Natural killer cell (primary cell): ENCODE results near the gene APBA2. TPM values are rescaled to one million over a fixed set of nuclear protein-coding genes. Genes with fewer than 3 reads are reported as not detected.

Experiments
- ATAC-seq, 3 donors: fragments of 150-1000 bp in 2 of 3; fragments of 200-7000 bp in 1 of 3; cut with Tn5 transposase; 1 replicate in 1 of 3; 2 replicates in 2 of 3; pipeline ENCODE4 v1.10.0; 2021; ENCODE audit warnings: mild to moderate bottlenecking in 2 of 3, moderate library complexity in 2 of 3
- DNase-seq, 2 donors: peaks; one replicate each; pipeline versions ENCODE4 v3.0.0 to v3.0.0-alpha.2; 2013 to 2021; ENCODE audit warnings: mixed read lengths in 1 of 2
- H3K27ac ChIP-seq: one replicate; pipeline ENCODE4 v1.5.1; 2013; ENCODE audit warnings: mild to moderate bottlenecking, low read length
- H3K27me3 ChIP-seq: one replicate; pipeline ENCODE4 v1.6.1; 2013; ENCODE audit warnings: low read length; ENCODE audit not compliant: control insufficient read depth, insufficient read depth
- H3K36me3 ChIP-seq: one replicate; pipeline ENCODE4 v1.6.1; 2013; ENCODE audit warnings: low read length; ENCODE audit not compliant: control insufficient read depth, insufficient read depth
- H3K4me1 ChIP-seq: one replicate; pipeline ENCODE4 v1.6.1; 2013; ENCODE audit warnings: low read length; ENCODE audit not compliant: control insufficient read depth, insufficient read depth
- H3K4me3 ChIP-seq: one replicate; pipeline ENCODE4 v1.5.1; 2013; ENCODE audit warnings: low read length
- H3K9me3 ChIP-seq: one replicate; pipeline ENCODE4 v1.6.1; 2013; ENCODE audit warnings: low read length; ENCODE audit not compliant: control insufficient read depth, insufficient read depth
- H3K27ac Mint-ChIP-seq, 2 donors: one replicate each; pipeline ENCODE4 v1.8.0; 2022; ENCODE audit warnings: mild to moderate bottlenecking in 2 of 2, mixed read lengths in 2 of 2, moderate library complexity in 1 of 2
- H3K27me3 Mint-ChIP-seq, 2 donors: one replicate each; pipeline ENCODE4 v1.8.0; 2022; ENCODE audit warnings: low read depth in 2 of 2, mixed read lengths in 2 of 2
- H3K36me3 Mint-ChIP-seq: one replicate; pipeline ENCODE4 v1.8.0; 2022; ENCODE audit warnings: mixed read lengths
- H3K4me1 Mint-ChIP-seq, 2 donors: one replicate each; pipeline ENCODE4 v1.8.0; 2022; ENCODE audit warnings: mixed read lengths in 2 of 2
- H3K4me3 Mint-ChIP-seq: one replicate; pipeline ENCODE4 v1.8.0; 2022; ENCODE audit warnings: mild to moderate bottlenecking, moderate library complexity, mixed read lengths
- H3K9me3 Mint-ChIP-seq, 2 donors: one replicate each; pipeline ENCODE4 v1.8.0; 2022; ENCODE audit warnings: mixed read lengths in 2 of 2
- WGBS: methylation state at CpG from one replicate; pipeline ENCODE4 v1.1.7; 2013; ENCODE audit warnings: missing lambda C conversion rate; ENCODE audit not compliant: insufficient coverage; 5-methylcytosine and 5-hydroxymethylcytosine counted together
- intact Hi-C: fragments of 100-400 bp; cut with micrococcal nuclease; formaldehyde crosslinking; loops from one replicate; pipeline ENCODE4 v1.14.2; 2022
- total RNA-seq, 4 donors: library from RNA; stranded (reverse); fragments of 120-200 nt in 1 of 4; gene quantifications; one replicate each; pipeline versions ENCODE4 v1.2.3 to v1.2.4, GENCODE V29; 2013 to 2022
- TF ChIP-seq, protein P1 (sequence below): fragments of 200-600 bp; IDR thresholded peaks from one replicate; pipeline ENCODE4 v1.8.0; 2022; ENCODE audit warnings: antibody characterized with exemption

APBA2 gene
- total RNA-seq, 3 donors from 2014 or later (not counting 1 experiment from before 2014, with no cell fraction given): 96.4 to 119 (median 97.9) TPM

DNA sequence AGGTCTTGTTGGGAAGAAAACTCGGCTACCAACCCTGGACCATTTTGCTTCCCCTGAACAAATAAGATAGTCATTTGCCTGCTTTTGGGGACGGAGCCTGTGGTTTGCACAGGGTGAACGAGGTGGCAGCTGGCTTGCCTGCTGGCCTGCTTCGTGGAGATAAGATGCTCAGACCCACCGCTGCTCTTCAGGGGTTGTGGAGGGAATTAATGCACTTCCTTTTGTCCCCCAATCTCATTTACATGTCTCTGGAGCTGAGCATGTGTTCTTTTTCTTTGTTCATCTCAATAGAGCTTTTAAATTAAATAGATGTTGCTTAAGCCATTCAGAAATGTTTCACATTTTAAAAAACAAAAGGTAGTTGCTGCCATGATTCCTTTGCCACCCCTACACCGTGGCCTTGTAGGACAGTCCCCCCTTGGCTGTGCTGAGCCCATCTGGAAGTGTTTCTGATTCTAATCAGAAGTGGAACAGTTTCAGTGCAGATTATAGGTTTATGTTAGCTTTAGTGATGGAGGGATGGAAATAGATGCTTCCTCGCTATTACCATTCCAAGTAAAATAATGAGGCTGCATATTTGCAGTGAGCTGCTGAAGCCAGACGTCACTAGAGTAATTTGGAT lies 25.6 kb downstream of the APBA2 start:
- Histone ChIP-seq H3K27me3 (no peaks in the 10 kb centered on the region), H3K4me1 (peaks cover 19% of the 10 kb centered on the region), H3K27ac (no peak overlapping the region), H3K36me3 (no peaks in the 10 kb centered on the region), H3K4me3 (no peak overlapping the region), H3K9me3 (no peaks in the 10 kb centered on the region)
- peak overlapping the region; percentile 26 to 73 for H3K27ac Mint-ChIP-seq
- H3K36me3 Mint-ChIP-seq: no peaks in the 10 kb centered on the region
- no peaks in the 10 kb centered on the region for H3K27me3 Mint-ChIP-seq
- TF ChIP-seq, protein P1, sequence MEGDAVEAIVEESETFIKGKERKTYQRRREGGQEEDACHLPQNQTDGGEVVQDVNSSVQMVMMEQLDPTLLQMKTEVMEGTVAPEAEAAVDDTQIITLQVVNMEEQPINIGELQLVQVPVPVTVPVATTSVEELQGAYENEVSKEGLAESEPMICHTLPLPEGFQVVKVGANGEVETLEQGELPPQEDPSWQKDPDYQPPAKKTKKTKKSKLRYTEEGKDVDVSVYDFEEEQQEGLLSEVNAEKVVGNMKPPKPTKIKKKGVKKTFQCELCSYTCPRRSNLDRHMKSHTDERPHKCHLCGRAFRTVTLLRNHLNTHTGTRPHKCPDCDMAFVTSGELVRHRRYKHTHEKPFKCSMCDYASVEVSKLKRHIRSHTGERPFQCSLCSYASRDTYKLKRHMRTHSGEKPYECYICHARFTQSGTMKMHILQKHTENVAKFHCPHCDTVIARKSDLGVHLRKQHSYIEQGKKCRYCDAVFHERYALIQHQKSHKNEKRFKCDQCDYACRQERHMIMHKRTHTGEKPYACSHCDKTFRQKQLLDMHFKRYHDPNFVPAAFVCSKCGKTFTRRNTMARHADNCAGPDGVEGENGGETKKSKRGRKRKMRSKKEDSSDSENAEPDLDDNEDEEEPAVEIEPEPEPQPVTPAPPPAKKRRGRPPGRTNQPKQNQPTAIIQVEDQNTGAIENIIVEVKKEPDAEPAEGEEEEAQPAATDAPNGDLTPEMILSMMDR: no peak
- peaks cover 30 to 43% of the 10 kb centered on the region in 2 donors for H3K4me1 Mint-ChIP-seq
- H3K9me3 Mint-ChIP-seq: no peaks in the 10 kb centered on the region
- 37% methylated on average over 8 of the region's 8 CpGs for WGBS
- ATAC-seq (peak in 1 of 3 donors; percentile 30), DNase-seq (no peak)
- intact Hi-C loops: no loop called here
- H3K4me3 Mint-ChIP-seq: no peak overlapping the region

DNA sequence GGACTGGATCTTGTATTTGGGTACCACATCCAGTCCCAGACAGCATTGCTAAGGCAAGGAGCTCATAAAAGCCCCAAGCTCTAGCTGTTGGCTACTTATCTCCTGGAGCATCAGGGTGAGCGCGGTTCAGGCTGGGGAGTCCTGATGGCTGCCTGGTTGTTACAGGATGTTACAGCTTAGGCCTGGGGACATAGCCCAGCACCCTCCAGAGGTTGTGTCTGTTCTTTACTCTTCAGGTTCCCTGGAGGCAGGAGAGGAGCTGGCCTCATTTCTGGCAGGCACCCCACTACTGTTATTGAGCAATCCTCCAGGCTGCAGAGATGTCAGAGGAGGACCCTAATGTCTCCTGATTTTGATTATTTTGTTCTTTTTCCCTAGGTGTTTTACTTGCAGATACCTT lies 26.6 kb downstream of the APBA2 start:
- H3K27me3 ChIP-seq: no peaks in the 10 kb centered on the region
- H3K36me3 ChIP-seq: no peaks in the 10 kb centered on the region
- H3K4me3 ChIP-seq: no peak overlapping the region
- peaks cover 19% of the 10 kb centered on the region for H3K4me1 ChIP-seq
- intact Hi-C loops: no loop called here
- Mint-ChIP-seq H3K27ac (peak overlapping the region in 1 of 2 donors; percentile 50), H3K36me3 (no peaks in the 10 kb centered on the region), H3K4me3 (no peak overlapping the region), H3K4me1 (peaks cover 27 to 35% of the 10 kb centered on the region in 2 donors), H3K9me3 (no peaks in the 10 kb centered on the region), H3K27me3 (no peaks in the 10 kb centered on the region)
- ATAC-seq (peak in 2 of 3 donors; percentile 34 to 77), DNase-seq (peak in 1 of 2 donors; percentile 28)
- WGBS: 67% methylated on average over 2 of the region's 2 CpGs
- TF ChIP-seq, protein P1: no peak
- no peaks in the 10 kb centered on the region for H3K9me3 ChIP-seq
- H3K27ac ChIP-seq: no peak overlapping the region

DNA sequence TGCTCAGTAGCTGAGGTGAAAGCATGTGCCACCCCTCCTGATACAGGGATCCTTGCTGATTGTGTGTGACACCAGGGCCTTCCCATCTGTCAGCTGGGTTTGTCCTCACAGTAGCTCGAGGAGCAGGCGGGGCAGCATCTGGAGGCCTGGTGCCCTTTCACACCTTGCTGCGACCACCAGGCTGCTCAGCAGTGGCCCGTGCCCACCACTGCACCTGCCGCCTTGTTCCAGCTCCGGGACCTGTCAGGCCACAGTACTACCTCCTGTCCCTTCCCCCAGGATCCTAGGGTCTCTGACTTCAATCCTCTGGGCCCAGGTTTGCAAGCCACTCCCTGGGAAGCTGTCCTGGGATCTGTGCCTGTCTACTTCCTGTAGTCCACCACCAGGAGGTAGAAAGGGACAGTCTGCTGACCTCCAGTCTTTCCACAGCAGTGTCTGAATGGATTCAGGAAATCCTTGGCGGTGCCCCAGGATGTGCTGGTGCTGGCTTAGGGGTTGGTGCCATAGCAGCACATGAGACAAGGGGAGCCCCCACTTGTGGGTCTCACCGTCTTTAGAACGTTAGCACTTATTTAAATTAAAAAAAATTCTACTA lies 27.5 kb downstream of the APBA2 start:
- intact Hi-C loops: no loop called here
- H3K9me3 ChIP-seq: no peaks in the 10 kb centered on the region
- no peaks in the 10 kb centered on the region for H3K36me3 Mint-ChIP-seq
- 90% methylated on average over 9 of the region's 9 CpGs for WGBS
- H3K4me1 ChIP-seq: peaks cover 19% of the 10 kb centered on the region
- TF ChIP-seq, protein P1: no peak
- no peaks in the 10 kb centered on the region for H3K27me3 Mint-ChIP-seq
- no peak overlapping the region for H3K4me3 Mint-ChIP-seq
- no peaks in the 10 kb centered on the region for H3K9me3 Mint-ChIP-seq
- H3K4me1 Mint-ChIP-seq: peaks cover 32 to 38% of the 10 kb centered on the region in 2 donors
- DNase-seq (no peak), ATAC-seq (no peak)
- H3K36me3 ChIP-seq: no peaks in the 10 kb centered on the region
- H3K27ac ChIP-seq: no peak overlapping the region
- no peak overlapping the region for H3K4me3 ChIP-seq
- H3K27me3 ChIP-seq: no peaks in the 10 kb centered on the region
- no peak overlapping the region for H3K27ac Mint-ChIP-seq
